HL-60 (cell line): ENCODE data around the gene FKBP7.

Experiments used
- POLR2AphosphoS5 ChIP-seq: IDR thresholded peaks from 2 replicates; pipeline ENCODE4 v1.6.1; 2012; ENCODE audit warnings: low read depth
- SPI1 ChIP-seq: IDR thresholded peaks from 2 replicates; pipeline ENCODE4 v1.6.1; 2012; ENCODE audit warnings: low read depth, mild to moderate bottlenecking, borderline replicate concordance
- TF ChIP-seq, protein P1 (sequence below): IDR thresholded peaks from one replicate; pipeline ENCODE4 v1.5.1; 2011; ENCODE audit warnings: low read length, control low read depth, inconsistent platforms; ENCODE audit not compliant: insufficient read depth

DNA sequence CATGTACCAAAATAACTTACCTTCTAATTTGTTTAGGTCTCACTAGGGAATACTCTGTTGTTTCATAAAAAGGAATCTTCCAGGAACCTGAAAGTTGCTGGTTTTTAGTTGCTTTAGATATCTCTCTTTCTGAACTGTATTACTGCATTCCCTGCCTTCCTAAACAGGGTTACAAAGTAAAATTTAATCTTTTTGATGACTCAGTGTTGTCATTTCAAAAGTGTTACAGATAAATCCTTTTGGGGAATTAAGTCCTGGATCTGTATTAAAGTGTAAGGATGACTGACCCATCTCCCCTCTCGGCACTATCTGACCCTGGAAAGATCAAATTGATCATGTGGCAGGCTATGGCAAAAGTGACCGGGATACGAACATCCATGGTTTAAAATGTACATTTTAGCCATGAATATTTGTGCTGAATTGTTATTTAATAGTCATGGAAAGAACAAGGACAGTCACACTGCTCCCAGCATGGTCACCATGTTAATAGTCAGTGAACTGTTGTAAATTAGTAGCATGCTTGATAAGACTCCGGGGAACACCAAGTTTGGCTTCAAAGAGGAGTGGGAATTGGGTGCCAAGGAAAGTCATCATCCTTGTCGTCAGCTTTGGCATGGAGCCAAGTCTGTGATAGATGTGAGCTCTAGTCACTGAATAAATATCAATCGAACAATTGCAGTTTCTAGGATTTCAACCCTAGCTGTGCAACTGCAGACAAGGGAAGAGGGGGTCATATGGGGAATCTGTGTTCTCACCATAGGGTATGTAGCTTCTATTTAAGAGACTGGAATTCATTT is 6.0 kb upstream of the FKBP7 start:
- TF ChIP-seq POLR2AphosphoS5: no peak
- TF ChIP-seq, protein P1, sequence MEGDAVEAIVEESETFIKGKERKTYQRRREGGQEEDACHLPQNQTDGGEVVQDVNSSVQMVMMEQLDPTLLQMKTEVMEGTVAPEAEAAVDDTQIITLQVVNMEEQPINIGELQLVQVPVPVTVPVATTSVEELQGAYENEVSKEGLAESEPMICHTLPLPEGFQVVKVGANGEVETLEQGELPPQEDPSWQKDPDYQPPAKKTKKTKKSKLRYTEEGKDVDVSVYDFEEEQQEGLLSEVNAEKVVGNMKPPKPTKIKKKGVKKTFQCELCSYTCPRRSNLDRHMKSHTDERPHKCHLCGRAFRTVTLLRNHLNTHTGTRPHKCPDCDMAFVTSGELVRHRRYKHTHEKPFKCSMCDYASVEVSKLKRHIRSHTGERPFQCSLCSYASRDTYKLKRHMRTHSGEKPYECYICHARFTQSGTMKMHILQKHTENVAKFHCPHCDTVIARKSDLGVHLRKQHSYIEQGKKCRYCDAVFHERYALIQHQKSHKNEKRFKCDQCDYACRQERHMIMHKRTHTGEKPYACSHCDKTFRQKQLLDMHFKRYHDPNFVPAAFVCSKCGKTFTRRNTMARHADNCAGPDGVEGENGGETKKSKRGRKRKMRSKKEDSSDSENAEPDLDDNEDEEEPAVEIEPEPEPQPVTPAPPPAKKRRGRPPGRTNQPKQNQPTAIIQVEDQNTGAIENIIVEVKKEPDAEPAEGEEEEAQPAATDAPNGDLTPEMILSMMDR: no peak
- TF ChIP-seq SPI1: no peak
